SK-N-MC (cell line): ENCODE results near the gene BMP10.

Source experiments
- DNase-seq: peaks from one replicate; pipeline ENCODE4 v3.0.0-alpha.2; 2011; ENCODE audit warnings: low read depth, low spot score
- H3K27ac ChIP-seq: fragments of 200-600 bp; sonication (generic); 2 replicates; pipeline ENCODE4 v1.5.1; 2016; ENCODE audit warnings: mixed run types
- H3K36me3 ChIP-seq: fragments of 200-600 bp; sonication (generic); 2 replicates; pipeline ENCODE4 v1.6.1; 2017; ENCODE audit warnings: antibody characterized with exemption, low read length, mixed read lengths; ENCODE audit not compliant: insufficient read depth
- H3K4me3 ChIP-seq: fragments of 200-600 bp; sonication (generic); 2 replicates; pipeline ENCODE4 v1.5.1; 2016
- H3K9ac ChIP-seq: fragments of 200-600 bp; sonication (generic); 2 replicates; pipeline ENCODE4 v1.8.0; 2017; ENCODE audit warnings: mixed run types, mixed read lengths; ENCODE audit not compliant: insufficient read length
- H3K9me3 ChIP-seq: fragments of 200-600 bp; sonication (generic); 2 replicates; pipeline ENCODE4 v1.6.1; 2017; ENCODE audit warnings: low read depth, mild to moderate bottlenecking, antibody characterized with exemption, low read length, moderate library complexity, mixed read lengths
- EZH2 ChIP-seq: fragments of 200-600 bp; sonication (generic); IDR thresholded peaks from one replicate; pipeline ENCODE4 v1.6.1; 2017; ENCODE audit warnings: antibody characterized with exemption
- FOXP2 ChIP-seq: optimal IDR thresholded peaks from 2 replicates; pipeline ENCODE3; 2011; ENCODE audit warnings: mild to moderate bottlenecking, moderate library complexity; ENCODE audit not compliant: insufficient read depth; ENCODE audit errors: extremely low read length, control extremely low read depth
- POLR2AphosphoS5 ChIP-seq: IDR thresholded peaks from 2 replicates; pipeline ENCODE4 v1.6.1; 2012; ENCODE audit warnings: mild to moderate bottlenecking, low read depth, low read length, borderline replicate concordance

The BMP10 gene

GRCh38 chr2:68871159-68871764, at the start of gene BMP10:
Gene BMP10, minus strand, starts transcription at chr2:68871397. Its CDS starts 39 bp downstream, at chr2:68871358.
- Histone ChIP-seq H3K9ac (no peak within 1 kb of the TSS), H3K27ac (no peak within 1 kb of the TSS), H3K4me3 (no peak within 1 kb of the TSS), H3K9me3 (no peaks in the 10 kb centered on the region), H3K36me3 (no peaks in the 10 kb centered on the region)
- TF ChIP-seq FOXP2: no peak
- no peak for TF ChIP-seq POLR2AphosphoS5
- DNase-seq: no peak

DNA sequence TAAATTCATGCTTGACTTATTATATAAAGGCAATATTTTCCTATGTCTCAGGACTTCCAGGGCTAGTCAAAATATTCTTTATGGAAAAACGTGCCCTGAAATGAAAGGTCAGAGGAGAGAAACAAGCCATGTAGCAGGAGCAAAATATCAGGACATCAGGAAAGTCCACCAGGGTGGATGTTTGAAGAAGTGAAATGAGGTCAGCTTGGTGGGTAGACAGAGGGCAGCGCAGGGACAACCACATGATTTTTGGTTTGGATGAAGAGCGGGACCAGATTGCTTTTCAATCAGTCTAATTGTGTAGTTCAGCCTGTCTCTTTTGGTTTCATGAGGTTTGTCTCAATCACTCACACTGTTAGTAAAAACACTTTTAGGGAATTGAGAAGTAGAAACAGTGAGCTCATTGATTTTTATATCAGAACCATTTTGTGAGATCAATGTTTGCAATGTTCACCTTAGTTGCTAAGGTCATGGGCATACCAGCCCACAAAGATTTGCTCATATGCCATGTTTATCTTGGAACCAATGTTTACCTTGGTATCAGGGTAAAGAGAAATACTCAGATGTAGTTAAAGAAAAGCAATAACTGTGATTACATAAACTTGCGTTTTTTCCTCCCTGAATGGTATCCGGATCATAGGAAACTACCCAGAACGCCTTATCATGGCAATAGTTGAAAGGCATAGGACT, 49.4 kb upstream of the BMP10 start:
- Histone ChIP-seq H3K27ac (no peak overlapping the region), H3K4me3 (no peak overlapping the region), H3K36me3 (no peaks in the 10 kb centered on the region), H3K9me3 (no peaks in the 10 kb centered on the region), H3K9ac (no peak overlapping the region)
- DNase-seq: no peak
- no peak for TF ChIP-seq EZH2
- TF ChIP-seq POLR2AphosphoS5: no peak
- TF ChIP-seq FOXP2: no peak

- Histone ChIP-seq H3K4me3 (no peak overlapping the region), H3K9me3 (no peaks in the 10 kb centered on the region), H3K36me3 (no peaks in the 10 kb centered on the region), H3K9ac (no peak overlapping the region), H3K27ac (no peak overlapping the region)
- DNase-seq: no peak
- TF ChIP-seq FOXP2 (no peak), EZH2 (no peak), POLR2AphosphoS5 (no peak)
Observed at GRCh38 chr2:68918497-68918896, 47.3 kb upstream of the BMP10 start.

GRCh38 chr2:68917034-68917718, 46.0 kb upstream of the BMP10 start:
- no peak for TF ChIP-seq FOXP2
- no peak for TF ChIP-seq EZH2
- no peak for TF ChIP-seq POLR2AphosphoS5

GRCh38 chr2:68916226-68916625, 45.0 kb upstream of the BMP10 start:
- no peak overlapping the region for H3K4me3 ChIP-seq
- H3K27ac ChIP-seq: no peak overlapping the region
- H3K9me3 ChIP-seq: no peaks in the 10 kb centered on the region
- no peak overlapping the region for H3K9ac ChIP-seq
- no peak for DNase-seq
- TF ChIP-seq EZH2: no peak
- TF ChIP-seq POLR2AphosphoS5: no peak
- no peak for TF ChIP-seq FOXP2
- no peaks in the 10 kb centered on the region for H3K36me3 ChIP-seq

More at GRCh38 chr2:68917034-68917718, 46.0 kb upstream of the BMP10 start:
- H3K9me3 ChIP-seq: no peaks in the 10 kb centered on the region
- no peaks in the 10 kb centered on the region for H3K36me3 ChIP-seq
- no peak overlapping the region for H3K9ac ChIP-seq
- no peak overlapping the region for H3K4me3 ChIP-seq
- no peak overlapping the region for H3K27ac ChIP-seq
- DNase-seq: no peak

- Histone ChIP-seq H3K27ac (no peak overlapping the region), H3K9ac (no peak overlapping the region), H3K4me3 (no peak overlapping the region), H3K9me3 (no peaks in the 10 kb centered on the region), H3K36me3 (no peaks in the 10 kb centered on the region)
- DNase-seq: no peak
- TF ChIP-seq FOXP2 (no peak), POLR2AphosphoS5 (no peak), EZH2 (no peak)
Observed at GRCh38 chr2:68915393-68915792, 44.2 kb upstream of the BMP10 start.

- Histone ChIP-seq H3K27ac (no peak overlapping the region), H3K36me3 (no peaks in the 10 kb centered on the region), H3K4me3 (no peak overlapping the region), H3K9ac (no peak overlapping the region), H3K9me3 (no peaks in the 10 kb centered on the region)
- TF ChIP-seq POLR2AphosphoS5 (no peak), EZH2 (no peak), FOXP2 (no peak)
- DNase-seq: no peak
Observed at GRCh38 chr2:68913359-68913758, 42.2 kb upstream of the BMP10 start.

- Histone ChIP-seq H3K9ac (no peak overlapping the region), H3K9me3 (no peaks in the 10 kb centered on the region), H3K36me3 (no peaks in the 10 kb centered on the region), H3K27ac (no peak overlapping the region), H3K4me3 (no peak overlapping the region)
- TF ChIP-seq POLR2AphosphoS5 (no peak), FOXP2 (no peak), EZH2 (no peak)
- no peak for DNase-seq
Observed at GRCh38 chr2:68912732-68913131, 41.5 kb upstream of the BMP10 start.
